NB4 (cell line): ENCODE data around the gene IL17RD.

Experiments used
- DNase-seq: peaks from one replicate; pipeline ENCODE4 v3.0.0; 2010; ENCODE audit warnings: low read depth
- H3K4me3 ChIP-seq: one replicate; pipeline ENCODE4 v1.5.1; 2011; ENCODE audit warnings: mild to moderate bottlenecking, low read depth, low read length, moderate library complexity
- CTCF ChIP-seq: IDR thresholded peaks from one replicate; pipeline ENCODE4 v1.5.1; 2012; ENCODE audit warnings: low read depth, low read length
- MYC ChIP-seq: IDR thresholded peaks from 2 replicates; pipeline ENCODE4 v1.6.1; 2011; ENCODE audit warnings: low read depth, low read length
- POLR2A ChIP-seq: IDR thresholded peaks from 2 replicates; pipeline ENCODE4 v1.6.1; 2011; ENCODE audit warnings: mild to moderate bottlenecking; ENCODE audit not compliant: insufficient read length; ENCODE audit errors: extremely low read depth
- TF ChIP-seq, protein P1 (sequence below): IDR thresholded peaks from 2 replicates; pipeline ENCODE4 v1.6.1; 2011; ENCODE audit warnings: low read depth, low read length

Gene IL17RD

DNA sequence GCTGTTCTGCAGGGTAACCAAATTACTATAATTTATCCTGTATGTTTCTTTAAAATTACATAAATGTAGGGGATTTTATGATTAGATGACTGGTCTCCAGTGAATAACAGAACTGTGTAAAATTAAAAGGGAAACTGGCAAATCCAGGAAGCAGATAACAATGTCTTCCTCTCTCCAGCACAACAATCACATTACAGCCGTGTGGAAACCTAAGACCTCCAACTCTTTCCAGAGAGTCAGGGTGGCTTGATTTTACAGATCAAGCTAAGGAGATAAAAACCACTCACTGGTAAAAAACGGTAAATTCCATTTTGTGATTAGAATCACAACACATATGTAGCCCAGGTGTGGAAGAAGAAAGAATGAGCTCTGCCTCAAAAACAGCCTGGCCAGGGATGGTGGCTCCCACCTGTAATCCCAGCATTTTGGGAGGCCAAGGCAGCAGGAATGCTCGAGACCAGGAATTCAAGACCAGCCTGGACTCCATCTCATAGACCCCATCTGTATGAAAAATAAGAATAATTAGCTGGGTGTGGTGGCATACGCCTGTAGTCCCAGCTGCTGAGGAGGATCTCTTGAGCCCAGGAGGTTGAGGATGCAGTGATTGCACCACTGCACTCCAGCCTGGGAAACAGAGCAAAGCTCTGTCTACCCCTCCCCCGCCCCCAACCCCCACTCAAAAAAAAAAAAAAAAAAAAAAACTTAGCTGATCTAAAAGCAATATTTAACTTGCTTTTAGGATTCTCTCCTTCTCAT, 29.0 kb downstream of the IL17RD start:
- DNase-seq = no peak
- no peak overlapping the region for H3K4me3 ChIP-seq
- TF ChIP-seq, protein P1, sequence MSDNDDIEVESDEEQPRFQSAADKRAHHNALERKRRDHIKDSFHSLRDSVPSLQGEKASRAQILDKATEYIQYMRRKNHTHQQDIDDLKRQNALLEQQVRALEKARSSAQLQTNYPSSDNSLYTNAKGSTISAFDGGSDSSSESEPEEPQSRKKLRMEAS = no peak
- TF ChIP-seq MYC = no peak
- TF ChIP-seq CTCF = no peak
- TF ChIP-seq POLR2A = no peak

- no peak for DNase-seq
- TF ChIP-seq POLR2A (no peak), MYC (no peak), CTCF (no peak)
- TF ChIP-seq, protein P1 = no peak
These were observed 32.0 kb downstream of the IL17RD start for GRCh38 chr3:57133157-57133556.

DNA sequence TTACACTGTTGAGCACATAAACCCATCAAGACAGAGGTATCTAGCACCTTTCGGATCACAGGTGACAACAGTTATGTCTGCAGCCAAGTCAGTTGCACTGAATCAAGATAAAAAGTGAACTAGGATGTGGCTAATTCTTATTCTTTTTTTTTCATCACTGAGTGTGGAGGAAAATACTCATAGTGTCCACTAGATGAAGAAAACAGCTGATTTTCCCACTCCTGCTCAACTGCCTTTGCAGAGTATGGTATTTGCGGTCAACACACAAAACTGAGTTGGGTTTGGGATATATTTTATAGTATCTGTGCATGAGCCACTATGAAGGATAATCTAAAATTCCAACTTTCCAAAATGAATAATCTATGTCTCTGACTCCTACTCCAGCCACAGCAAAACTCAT, 32.5 kb downstream of the IL17RD start:
- DNase-seq = no peak
- no peak for TF ChIP-seq CTCF
- TF ChIP-seq, protein P1 = no peak
- no peak for TF ChIP-seq POLR2A
- TF ChIP-seq MYC = no peak
- no peak overlapping the region for H3K4me3 ChIP-seq

More at GRCh38 chr3:57133157-57133556, 32.0 kb downstream of the IL17RD start:
- H3K4me3 ChIP-seq = no peak overlapping the region

DNA sequence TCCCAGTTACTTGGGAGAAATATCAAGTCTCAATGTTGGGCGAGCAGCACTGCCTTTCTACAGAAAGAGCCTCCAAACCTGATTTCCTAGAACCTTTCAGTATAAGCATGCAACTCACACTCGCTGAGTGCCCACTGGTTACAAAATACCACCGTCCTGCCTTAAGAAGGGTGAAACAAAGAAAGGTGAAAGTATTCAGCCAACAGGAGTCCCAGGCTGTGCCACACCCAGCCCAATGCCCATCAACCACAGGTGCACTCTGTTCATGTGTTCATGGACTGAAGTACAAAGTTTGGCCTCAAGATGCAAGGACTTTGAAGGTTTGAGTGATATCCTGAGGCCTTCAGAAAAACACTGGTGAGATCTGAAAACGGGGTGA, 34.0 kb downstream of the IL17RD start:
- DNase-seq = no peak
- TF ChIP-seq, protein P1 = no peak
- no peak for TF ChIP-seq POLR2A
- no peak for TF ChIP-seq CTCF
- no peak for TF ChIP-seq MYC
- H3K4me3 ChIP-seq = no peak overlapping the region

- TF ChIP-seq MYC = no peak
- no peak for TF ChIP-seq CTCF
- TF ChIP-seq POLR2A = no peak
- TF ChIP-seq, protein P1 = no peak
- no peak for DNase-seq
- no peak overlapping the region for H3K4me3 ChIP-seq
These were observed 34.5 kb downstream of the IL17RD start for GRCh38 chr3:57130571-57131209.
